Stomach smooth muscle (tissue), 2 donors: ENCODE data around the gene SLC15A4.

ENCODE experiments used
- H3K27ac ChIP-seq: one replicate; pipeline ENCODE4 v1.7.0; 2013; ENCODE audit warnings: mild to moderate bottlenecking, low read length, inconsistent platforms
- H3K27me3 ChIP-seq, 2 donors: one replicate each; pipeline ENCODE4 v1.7.0; 2013; ENCODE audit warnings: low read length in 2 of 2; ENCODE audit not compliant: insufficient read depth in 2 of 2, control insufficient read depth in 1 of 2
- H3K36me3 ChIP-seq, 2 donors: one replicate each; pipeline ENCODE4 v1.7.0; 2013; ENCODE audit warnings: low read length in 2 of 2; ENCODE audit not compliant: control insufficient read depth in 2 of 2, insufficient read depth in 2 of 2
- H3K4me1 ChIP-seq: one replicate; pipeline ENCODE4 v1.7.0; 2013; ENCODE audit warnings: low read length; ENCODE audit not compliant: control insufficient read depth, insufficient read depth
- H3K4me3 ChIP-seq, 2 donors: one replicate each; pipeline ENCODE4 v1.7.0; 2013; ENCODE audit warnings: low read length in 2 of 2
- H3K9ac ChIP-seq, 2 donors: one replicate each; pipeline ENCODE4 v1.7.0; 2013; ENCODE audit warnings: low read length in 2 of 2, mild to moderate bottlenecking in 1 of 2
- H3K9me3 ChIP-seq, 2 donors: one replicate each; pipeline ENCODE4 v1.7.0; 2013; ENCODE audit warnings: low read length in 2 of 2; ENCODE audit not compliant: control insufficient read depth in 2 of 2
- donor health status: healthy.
- donor health status: Pancreatic carcinoma.

SLC15A4 gene

DNA sequence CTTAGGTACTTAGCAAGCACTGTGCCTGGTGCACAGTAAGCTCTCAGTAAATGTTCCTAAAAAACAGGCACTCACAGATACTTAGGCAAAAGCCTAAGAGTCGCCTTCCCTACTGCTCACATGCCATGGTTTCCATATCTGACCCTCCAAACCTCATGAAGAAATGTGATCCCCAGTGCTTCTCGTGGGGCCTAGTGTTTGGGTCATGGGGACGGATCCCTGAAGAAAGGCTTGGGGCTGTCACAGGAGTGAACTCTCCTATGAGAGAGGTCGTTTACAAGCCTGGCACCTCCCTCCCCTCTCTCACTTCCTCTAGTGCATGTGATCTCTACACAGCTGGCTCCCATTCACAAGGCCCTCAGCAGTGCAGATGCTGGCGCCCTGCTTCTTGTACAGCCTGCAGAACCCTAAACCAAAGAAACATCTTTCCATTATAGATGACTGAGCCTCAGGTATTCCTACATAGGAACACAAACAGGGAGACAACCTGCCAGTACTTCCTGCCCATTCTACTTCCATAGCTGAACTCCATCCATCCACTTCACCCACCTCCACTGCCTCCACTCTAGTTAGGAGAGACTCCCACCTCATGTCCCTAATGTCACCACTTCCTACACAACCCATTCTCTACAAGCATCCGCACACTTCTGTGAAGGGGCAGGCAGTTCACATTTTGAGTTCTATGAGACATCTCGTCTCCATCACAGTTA lies 2.9 kb downstream of the SLC15A4 start:
- H3K4me3 ChIP-seq, result no peak overlapping the region
- peaks cover 44% of the 10 kb centered on the region for H3K4me1 ChIP-seq
- H3K27me3 ChIP-seq, result no peaks in the 10 kb centered on the region
- H3K36me3 ChIP-seq, result peaks cover 0 to 4% of the 10 kb centered on the region in 2 donors
- H3K27ac ChIP-seq, result no peak overlapping the region
- H3K9me3 ChIP-seq, result no peaks in the 10 kb centered on the region
- no peak overlapping the region for H3K9ac ChIP-seq

DNA sequence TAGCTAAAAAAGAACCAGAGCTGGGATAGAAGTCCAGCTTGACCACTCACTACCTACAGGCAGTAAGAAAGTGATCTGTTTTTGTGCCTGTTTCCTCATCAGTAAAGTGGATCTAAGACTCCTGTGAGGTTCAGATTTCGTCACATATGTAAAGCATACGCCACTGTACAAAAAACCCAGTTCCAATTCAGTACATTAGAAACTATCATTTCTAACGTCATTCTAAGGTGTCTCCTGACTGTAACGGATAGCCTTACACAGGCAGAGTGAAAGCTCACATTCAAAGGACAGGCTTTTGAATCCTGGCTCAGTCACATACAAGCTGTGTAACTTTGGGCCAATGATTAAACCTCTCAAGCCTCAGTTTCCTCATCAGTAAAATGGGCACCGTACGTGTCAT lies 3.5 kb downstream of the SLC15A4 start:
- H3K27ac ChIP-seq, result no peak overlapping the region
- peaks cover 0 to 4% of the 10 kb centered on the region in 2 donors for H3K36me3 ChIP-seq
- no peaks in the 10 kb centered on the region for H3K9me3 ChIP-seq
- H3K4me3 ChIP-seq, result no peak overlapping the region
- H3K9ac ChIP-seq, result no peak overlapping the region
- H3K4me1 ChIP-seq, result peaks cover 44% of the 10 kb centered on the region
- H3K27me3 ChIP-seq, result no peaks in the 10 kb centered on the region

DNA sequence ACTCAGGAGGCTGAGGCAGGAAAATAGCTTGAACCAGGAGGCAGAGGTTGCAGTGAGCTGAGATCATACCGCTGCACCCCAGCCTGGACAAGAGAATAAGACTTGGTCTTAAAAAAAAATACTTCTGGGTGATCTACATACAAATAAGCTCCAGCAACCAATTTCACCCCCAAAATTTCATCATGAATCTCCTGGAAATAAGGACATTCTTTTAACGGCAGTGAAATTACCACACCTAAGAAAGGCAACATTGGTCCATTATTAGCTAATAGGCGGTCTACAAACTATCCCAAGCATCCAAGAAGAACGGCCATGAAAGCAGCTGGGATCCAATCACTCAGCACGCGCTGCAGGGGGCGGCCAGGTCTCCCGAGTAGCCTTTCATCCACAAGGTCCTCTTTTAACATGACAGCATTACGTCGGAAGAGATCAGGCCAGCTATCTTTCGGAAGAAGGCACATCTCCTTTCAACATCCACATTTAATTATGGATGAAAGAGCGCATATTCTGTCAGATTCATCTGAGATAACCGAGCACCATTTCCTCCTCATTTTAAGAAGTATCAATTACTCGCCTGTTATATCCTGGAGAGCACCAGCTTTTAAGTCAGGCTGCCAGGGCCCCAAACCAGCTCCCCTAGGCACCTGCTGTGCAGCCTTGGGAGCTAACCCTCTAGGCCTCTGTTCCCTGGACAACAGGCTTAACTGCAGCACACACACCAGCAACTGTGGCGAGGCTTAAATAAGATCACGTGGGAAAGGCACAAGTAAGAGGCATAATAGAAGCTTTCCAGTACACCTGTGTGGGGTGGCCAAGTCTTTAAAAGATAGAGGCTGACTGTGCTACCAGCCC lies 4.2 kb downstream of the SLC15A4 start:
- Histone ChIP-seq H3K4me1 (peaks cover 41% of the 10 kb centered on the region), H3K9ac (no peak overlapping the region), H3K27ac (no peak overlapping the region), H3K27me3 (no peaks in the 10 kb centered on the region), H3K4me3 (no peak overlapping the region), H3K9me3 (no peaks in the 10 kb centered on the region), H3K36me3 (peaks cover 4% of the 10 kb centered on the region in 2 donors)

DNA sequence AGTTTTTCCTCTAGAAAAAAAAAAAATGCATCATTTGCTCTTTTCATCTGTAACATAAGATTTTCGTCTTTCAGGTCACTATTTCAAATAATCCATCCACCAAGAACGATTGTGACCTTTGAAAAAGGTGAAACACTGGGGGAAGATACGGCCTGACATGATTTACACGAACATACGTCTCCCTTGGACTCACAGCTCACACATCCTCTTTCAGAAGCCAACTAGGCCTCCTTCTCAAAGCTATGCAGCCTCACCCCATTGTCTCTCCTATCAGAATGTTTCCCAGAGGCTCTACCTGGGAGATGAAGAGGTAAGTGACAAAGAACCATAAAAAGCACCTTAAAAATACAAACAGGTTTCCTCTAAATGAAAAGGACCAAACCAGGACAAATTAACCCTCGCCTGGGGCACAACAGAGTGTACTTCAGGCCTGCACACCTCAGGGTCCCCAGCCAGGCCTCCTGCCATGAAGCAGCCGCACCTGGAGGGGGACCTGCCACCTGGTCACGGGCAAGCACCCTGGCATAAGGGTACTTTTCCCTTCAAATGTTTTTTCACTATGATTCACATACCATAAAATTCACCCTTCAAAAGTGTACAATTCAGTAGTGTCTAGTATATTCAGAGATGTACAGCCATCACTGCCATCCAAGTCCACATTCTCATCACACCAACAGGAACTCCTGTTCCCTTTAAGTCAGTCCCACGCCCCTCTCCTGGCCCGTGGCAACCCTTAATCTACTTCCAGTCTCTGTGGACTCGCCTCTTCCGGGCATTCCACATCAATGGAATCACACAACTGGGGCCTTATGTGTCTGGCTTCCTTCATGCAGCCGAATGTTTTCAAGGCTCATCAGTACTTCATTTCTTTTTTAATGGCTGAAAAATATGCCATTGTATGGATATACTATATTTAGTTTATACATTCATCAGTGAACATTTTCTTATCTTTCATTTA lies 5.4 kb downstream of the SLC15A4 start:
- Histone ChIP-seq H3K27ac (peak overlapping the region; percentile 70), H3K9me3 (no peaks in the 10 kb centered on the region), H3K4me1 (peaks cover 46% of the 10 kb centered on the region), H3K36me3 (peaks cover 9 to 10% of the 10 kb centered on the region in 2 donors), H3K9ac (peak overlapping the region; percentile 28 to 37), H3K27me3 (no peaks in the 10 kb centered on the region), H3K4me3 (no peak overlapping the region)

DNA sequence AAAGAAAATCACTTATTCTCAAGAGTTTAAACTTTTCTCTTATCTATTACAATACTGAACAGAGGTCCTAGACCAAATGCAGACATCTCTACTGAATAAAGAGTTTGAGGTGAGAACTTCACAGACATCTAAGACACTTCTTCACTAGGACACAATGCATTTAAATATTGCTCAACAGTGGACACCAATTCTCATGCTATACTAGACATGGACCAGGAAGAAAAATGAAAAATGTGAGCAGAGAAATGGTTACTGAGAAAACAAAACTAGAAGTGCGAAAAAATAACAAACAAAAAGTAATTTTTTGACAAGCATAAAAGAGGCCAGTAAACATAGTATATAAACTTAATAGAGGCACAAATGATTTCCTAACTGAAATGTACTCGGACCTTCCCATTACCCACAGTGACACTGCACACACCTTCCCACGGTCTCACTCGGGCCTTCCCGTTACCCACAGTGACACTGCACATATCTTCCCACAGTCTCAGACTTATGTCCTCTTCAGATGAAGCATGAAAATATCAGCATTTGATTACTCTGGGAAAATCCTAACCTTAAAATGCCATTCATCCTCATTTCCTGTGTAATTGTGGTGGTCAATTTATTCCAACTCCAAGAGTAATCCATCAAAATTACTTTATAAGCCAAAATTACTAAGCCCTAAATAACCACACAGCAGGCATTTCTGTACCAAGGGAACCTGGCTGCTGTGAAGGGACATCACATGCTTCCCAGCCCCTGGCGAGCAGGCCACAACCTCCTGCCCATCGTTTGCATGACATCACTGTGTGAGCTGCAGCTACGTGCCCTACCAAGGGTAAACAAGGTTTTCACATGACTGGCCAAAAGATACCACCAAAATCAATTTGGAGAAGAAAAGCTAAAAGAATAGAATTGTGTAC lies 6.4 kb downstream of the SLC15A4 start:
- peak overlapping the region; percentile 70 for H3K27ac ChIP-seq
- peaks cover 40% of the 10 kb centered on the region for H3K4me1 ChIP-seq
- no peaks in the 10 kb centered on the region for H3K27me3 ChIP-seq

DNA sequence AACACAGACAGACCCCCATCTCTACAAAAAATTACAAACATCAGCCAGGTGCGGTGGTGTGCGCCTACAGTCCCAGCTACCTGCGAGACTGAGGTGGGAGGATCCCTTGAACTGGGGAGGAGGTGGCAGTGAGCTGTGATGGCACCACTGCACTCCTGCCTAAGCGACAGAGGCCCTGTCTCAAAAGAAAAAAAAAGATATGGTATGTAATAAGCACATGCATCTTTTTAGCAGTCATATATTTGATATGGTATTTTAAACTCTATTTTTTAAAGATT lies 7.2 kb downstream of the SLC15A4 start:
- Histone ChIP-seq H3K9me3 (no peaks in the 10 kb centered on the region), H3K27ac (no peak overlapping the region), H3K27me3 (no peaks in the 10 kb centered on the region), H3K4me3 (no peak overlapping the region), H3K9ac (no peak overlapping the region), H3K36me3 (peaks cover 10 to 12% of the 10 kb centered on the region in 2 donors), H3K4me1 (peaks cover 34% of the 10 kb centered on the region)

More for the DNA sequence above, 6.4 kb downstream of the SLC15A4 start:
- H3K4me3 ChIP-seq, result no peak overlapping the region
- no peaks in the 10 kb centered on the region for H3K9me3 ChIP-seq
- peaks cover 10 to 12% of the 10 kb centered on the region in 2 donors for H3K36me3 ChIP-seq
- peak overlapping the region; percentile 20 to 43 for H3K9ac ChIP-seq

DNA sequence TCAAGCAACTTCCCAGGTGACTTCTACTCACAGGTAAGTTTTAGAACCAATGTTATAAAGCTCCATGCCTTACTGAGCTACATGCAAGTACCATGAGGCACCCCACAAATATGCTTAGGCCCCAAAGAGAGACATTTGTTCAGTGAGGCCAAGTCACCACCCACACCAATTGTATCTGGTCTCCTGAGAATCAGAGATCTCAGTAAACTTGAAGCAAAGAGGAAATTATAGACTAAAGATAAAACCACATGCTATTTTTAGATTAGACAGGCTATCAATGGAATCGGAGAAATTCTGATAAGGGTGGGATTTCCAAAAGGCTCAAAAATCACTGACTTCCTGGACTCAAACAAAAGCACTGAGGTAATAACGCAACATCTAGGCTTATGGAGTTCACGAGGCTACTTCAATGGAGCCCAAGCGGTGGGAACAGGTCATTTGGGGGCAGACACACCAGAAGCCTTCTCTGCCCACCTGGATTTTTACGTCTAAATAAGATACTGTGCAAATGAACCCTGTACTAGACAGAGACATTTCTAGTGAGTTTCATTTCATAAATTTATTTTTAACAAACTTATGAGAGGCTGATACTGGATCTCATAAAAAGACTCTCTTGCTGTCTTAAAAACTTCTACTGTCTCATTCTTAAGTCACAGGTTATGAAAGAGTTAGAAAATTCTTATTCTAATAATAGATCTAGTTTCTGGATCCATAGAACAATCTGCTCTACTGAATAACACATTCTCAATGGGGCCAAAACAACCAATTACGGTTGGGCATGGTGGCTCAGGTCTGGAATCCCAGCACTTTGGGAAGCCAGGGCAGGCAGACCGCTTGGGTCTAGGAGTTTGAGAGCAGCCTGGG lies 7.7 kb downstream of the SLC15A4 start:
- no peak overlapping the region for H3K27ac ChIP-seq
- H3K36me3 ChIP-seq, result peaks cover 10 to 12% of the 10 kb centered on the region in 2 donors
- peaks cover 31% of the 10 kb centered on the region for H3K4me1 ChIP-seq
- no peak overlapping the region for H3K9ac ChIP-seq
- no peaks in the 10 kb centered on the region for H3K9me3 ChIP-seq
- H3K4me3 ChIP-seq, result no peak overlapping the region
- no peaks in the 10 kb centered on the region for H3K27me3 ChIP-seq

DNA sequence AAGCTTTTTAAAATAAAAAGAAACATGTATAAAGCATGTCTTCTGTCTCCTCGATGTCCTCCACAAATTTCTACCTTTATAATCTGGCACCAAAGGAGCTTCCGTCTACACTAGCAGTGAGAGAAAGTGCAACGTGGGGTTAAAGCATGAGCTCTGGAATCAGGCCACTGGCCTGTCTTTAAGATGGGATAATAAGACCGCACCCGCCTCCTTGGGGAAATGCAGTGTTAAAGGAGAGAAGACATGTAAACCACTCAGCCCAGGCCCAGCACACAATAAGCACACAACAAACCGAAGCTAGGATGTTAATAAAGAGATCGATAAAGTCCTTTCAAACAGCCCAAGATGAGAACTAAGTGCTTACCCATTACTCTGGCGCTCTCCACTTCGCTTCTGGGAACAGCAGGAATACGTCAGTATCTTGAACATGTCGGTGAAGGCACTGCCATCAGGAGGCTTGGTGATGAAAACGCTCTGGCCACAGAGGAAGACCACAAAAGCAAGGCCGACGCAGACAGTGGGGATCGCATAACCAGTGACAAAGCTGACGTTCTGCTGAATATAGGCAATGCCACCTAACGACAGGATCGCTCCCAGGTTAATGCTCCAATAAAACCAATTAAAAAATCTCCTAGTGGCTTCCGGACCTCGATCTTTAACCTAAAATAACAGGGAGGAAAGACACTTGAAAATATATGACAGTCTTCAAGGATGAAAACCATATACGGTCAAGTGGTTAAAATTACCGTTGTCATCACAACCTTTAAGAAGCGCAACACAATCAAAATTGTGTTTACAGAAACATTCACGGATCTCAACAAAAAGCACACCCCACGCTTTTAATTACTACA lies 9.1 kb downstream of the SLC15A4 start:
- Histone ChIP-seq H3K9ac (no peak overlapping the region), H3K36me3 (peaks cover 9 to 11% of the 10 kb centered on the region in 2 donors), H3K9me3 (no peaks in the 10 kb centered on the region), H3K27ac (peak overlapping the region; percentile 46), H3K4me3 (no peak overlapping the region), H3K4me1 (peaks cover 38% of the 10 kb centered on the region), H3K27me3 (no peaks in the 10 kb centered on the region)

DNA sequence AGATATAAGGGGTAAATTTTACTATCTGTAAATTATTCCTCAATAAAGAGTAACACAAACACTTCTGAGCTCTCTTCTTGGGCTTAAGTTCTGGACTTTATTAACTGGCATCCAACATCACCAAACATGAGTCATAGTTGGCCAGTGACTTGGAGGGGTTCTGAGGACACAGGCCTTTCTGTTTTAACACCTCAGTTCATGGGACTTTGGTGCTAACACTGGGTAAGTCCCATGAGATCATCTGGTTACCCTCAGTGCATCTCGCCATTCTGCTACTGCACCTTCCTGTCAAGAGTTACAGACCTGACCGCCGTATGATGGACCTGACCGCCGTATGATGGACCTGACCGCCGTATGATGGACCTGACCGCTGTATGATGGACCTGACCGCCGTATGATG lies 9.9 kb downstream of the SLC15A4 start:
- H3K36me3 ChIP-seq, result peaks cover 9 to 14% of the 10 kb centered on the region in 2 donors
- no peaks in the 10 kb centered on the region for H3K9me3 ChIP-seq
- peaks cover 38% of the 10 kb centered on the region for H3K4me1 ChIP-seq
- peak overlapping the region; percentile 46 for H3K27ac ChIP-seq
- no peak overlapping the region for H3K4me3 ChIP-seq
- no peak overlapping the region for H3K9ac ChIP-seq
- H3K27me3 ChIP-seq, result no peaks in the 10 kb centered on the region
